Measurements from ENCODE around the gene DAPK1. TPM values are rescaled to one million over a fixed set of nuclear protein-coding genes. Genes with fewer than 3 reads are reported as not detected.

Gene DAPK1
- total and polyA plus RNA-seq, 2 donors (not counting 1 experiment from before 2014, with no cell fraction given), result 1.7 to 2.8 TPM

DNA sequence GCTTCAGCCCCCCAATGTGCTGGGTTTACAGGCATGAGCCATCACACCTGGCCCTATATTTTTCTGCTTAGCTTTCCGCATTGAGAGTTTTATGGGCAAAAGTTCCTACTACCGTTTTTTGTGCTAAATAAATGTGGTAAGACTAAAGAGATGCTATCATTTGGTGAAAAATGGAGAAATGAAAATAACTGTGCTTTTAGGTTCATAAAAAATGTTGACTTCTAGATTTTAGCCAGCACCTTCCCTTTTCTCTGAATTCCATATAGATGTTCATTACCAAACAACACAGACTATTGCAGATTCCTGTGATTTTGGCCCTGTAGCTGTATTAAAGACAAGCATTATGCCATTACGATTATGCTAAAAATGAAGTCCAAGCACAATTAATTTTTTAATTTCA, 156.3 kb downstream of the DAPK1 start:
- Mint-ChIP-seq H3K27ac (no peak overlapping the region), H3K9me3 (ENCODE audit: insufficient read depth) (no peaks in the 10 kb centered on the region), H3K4me3 (no peak overlapping the region), H3K27me3 (peaks cover 5% of the 10 kb centered on the region), H3K4me1 (no peaks in the 10 kb centered on the region)
- Histone ChIP-seq H3K79me2 (ENCODE audit: control insufficient read depth, insufficient read depth, low read length) (no peaks in the 10 kb centered on the region), H4K20me1 (ENCODE audit: control insufficient read depth, insufficient read depth, low read length, poor library complexity, severe bottlenecking) (no peaks in the 10 kb centered on the region), H3K4me2 (replicated peaks; ENCODE audit: low read depth, low read length, poor library complexity, severe bottlenecking) (no peak overlapping the region), H3K36me3 (replicated peaks in 1 of 2; ENCODE audit: control extremely low read depth in 1 of 2, control insufficient read depth in 1 of 2, extremely low read depth in 1 of 2, insufficient read depth in 2 of 2, low read length in 1 of 2) (no peaks in the 10 kb centered on the region), H3K4me1 (ENCODE audit: control insufficient read depth in 2 of 2, insufficient read depth in 2 of 2, low read length in 2 of 2) (no peaks in the 10 kb centered on the region), H3K27me3 (replicated peaks in 1 of 4; ENCODE audit: control extremely low read depth in 1 of 4, control insufficient read depth in 3 of 4, insufficient read depth in 4 of 4, low read length in 3 of 4) (no peaks in the 10 kb centered on the region), H2AFZ (ENCODE audit: insufficient read depth, low read depth, low read length, poor library complexity, severe bottlenecking) (no peak overlapping the region), H3K27ac (ENCODE audit: low read length in 2 of 2) (no peak overlapping the region), H3K9me3 (ENCODE audit: control extremely low read depth in 1 of 3, control insufficient read depth in 2 of 3, insufficient read depth in 1 of 3, low read length in 2 of 3) (peaks cover 0 to 5% (median 0%) of the 10 kb centered on the region in 3 donors), H3K4me3 (ENCODE audit: control extremely low read depth in 1 of 5, extremely low read depth in 1 of 5, insufficient read depth in 1 of 5, low read depth in 2 of 5, low read length in 4 of 5) (no peak overlapping the region), H3K9ac (ENCODE audit: low read length) (no peak overlapping the region)
- intact Hi-C loops (cut with micrococcal nuclease), result no loop called here
- DNase-seq (no peak), ATAC-seq (ENCODE audit: low read depth) (no peak)
- TF ChIP-seq EZH2 (IDR thresholded peaks at IDR 0.05; ENCODE audit: borderline replicate concordance, insufficient read depth, low read depth, low read length, poor library complexity, severe bottlenecking) (no peak), CTCF (IDR thresholded peaks at IDR 0.05) (no peak)
- ChIA-PET CTCF (no interaction called here), POLR2A (no interaction called here)
- no CpG with 5 or more reads among the region's 3 CpGs for WGBS (ENCODE audit: insufficient coverage)

- Mint-ChIP-seq H3K27me3 (peaks cover 5% of the 10 kb centered on the region), H3K27ac (no peak overlapping the region), H3K9me3 (ENCODE audit: insufficient read depth) (no peaks in the 10 kb centered on the region), H3K4me1 (no peaks in the 10 kb centered on the region), H3K4me3 (no peak overlapping the region)
- Histone ChIP-seq H3K79me2 (ENCODE audit: control insufficient read depth, insufficient read depth, low read length) (no peaks in the 10 kb centered on the region), H2AFZ (ENCODE audit: insufficient read depth, low read depth, low read length, poor library complexity, severe bottlenecking) (no peak overlapping the region), H3K27me3 (replicated peaks in 1 of 4; ENCODE audit: control extremely low read depth in 1 of 4, control insufficient read depth in 3 of 4, insufficient read depth in 4 of 4, low read length in 3 of 4) (no peaks in the 10 kb centered on the region), H4K20me1 (ENCODE audit: control insufficient read depth, insufficient read depth, low read length, poor library complexity, severe bottlenecking) (no peaks in the 10 kb centered on the region), H3K4me1 (ENCODE audit: control insufficient read depth in 2 of 2, insufficient read depth in 2 of 2, low read length in 2 of 2) (no peaks in the 10 kb centered on the region), H3K4me2 (replicated peaks; ENCODE audit: low read depth, low read length, poor library complexity, severe bottlenecking) (no peak overlapping the region), H3K27ac (ENCODE audit: low read length in 2 of 2) (no peak overlapping the region), H3K9ac (ENCODE audit: low read length) (no peak overlapping the region), H3K4me3 (ENCODE audit: control extremely low read depth in 1 of 5, extremely low read depth in 1 of 5, insufficient read depth in 1 of 5, low read depth in 2 of 5, low read length in 4 of 5) (no peak overlapping the region), H3K9me3 (ENCODE audit: control extremely low read depth in 1 of 3, control insufficient read depth in 2 of 3, insufficient read depth in 1 of 3, low read length in 2 of 3) (peaks cover 0 to 16% (median 0%) of the 10 kb centered on the region in 3 donors), H3K36me3 (replicated peaks in 1 of 2; ENCODE audit: control extremely low read depth in 1 of 2, control insufficient read depth in 1 of 2, extremely low read depth in 1 of 2, insufficient read depth in 2 of 2, low read length in 1 of 2) (no peaks in the 10 kb centered on the region)
- ATAC-seq (ENCODE audit: low read depth) (no peak), DNase-seq (no peak)
- POLR2A ChIA-PET, result no interaction called here
- 94% methylated on average over 8 of the region's 9 CpGs for WGBS (ENCODE audit: insufficient coverage)
- CTCF ChIA-PET, result no interaction called here
- intact Hi-C loops (cut with micrococcal nuclease), result no loop called here
- no peak for TF ChIP-seq CTCF (IDR thresholded peaks at IDR 0.05)
- TF ChIP-seq EZH2 (IDR thresholded peaks at IDR 0.05; ENCODE audit: borderline replicate concordance, insufficient read depth, low read depth, low read length, poor library complexity, severe bottlenecking), result no peak
Observed at GRCh38 chr9:87655731-87656130, 158.1 kb downstream of the DAPK1 start.
